Adrenal gland (tissue), 12 donors: ENCODE results near the gene IMP3. TPM values are rescaled to one million over a fixed set of nuclear protein-coding genes. Genes with fewer than 3 reads are reported as not detected.
A peak's percentile ranks its signal among the peaks of the same experiment; 100 is the strongest.

Experiments
- DNase-seq, 7 donors: peaks; one replicate each; pipeline ENCODE4 v3.0.0-alpha.2; 2019 to 2020
- H3K27ac ChIP-seq, 5 donors: fragments of 200-600 bp; sonication (generic) in 4 of 5; 1 replicate in 3 of 5; 2 replicates in 2 of 5; pipeline versions ENCODE4 v1.5.1 to v1.8.0; 2016 to 2020; ENCODE audit warnings: mild to moderate bottlenecking in 1 of 5
- H3K27me3 ChIP-seq: fragments of 200-600 bp; 2 replicates; pipeline ENCODE4 v1.8.0; 2021
- H3K36me3 ChIP-seq, 2 donors: fragments of 200-600 bp; replicated peaks in 1 of 2; 1 replicate in 1 of 2; 2 replicates in 1 of 2; pipeline versions ENCODE4 v1.5.1 to v1.8.0; 2018 to 2022
- H3K4me1 ChIP-seq, 2 donors: fragments of 200-600 bp; replicated peaks in 1 of 2; 1 replicate in 1 of 2; 2 replicates in 1 of 2; pipeline versions ENCODE4 v1.5.1 to v1.8.0; 2018 to 2021
- H3K4me3 ChIP-seq, 4 donors: fragments of 200-600 bp; sonication (generic) in 3 of 4; one replicate each; pipeline ENCODE4 v1.5.1; 2016 to 2018
- H3K9me3 ChIP-seq, 3 donors: fragments of 200-600 bp; sonication (generic) in 1 of 3; replicated peaks in 1 of 3; 1 replicate in 2 of 3; 2 replicates in 1 of 3; pipeline versions ENCODE4 v1.5.1 to v1.8.0; 2016 to 2021
- POLR2A ChIP-seq, 2 donors: fragments of 450-650 bp; IDR thresholded peaks; one replicate each; pipeline ENCODE4 v1.6.1; 2017; ENCODE audit warnings: antibody characterized with exemption in 2 of 2, mild to moderate bottlenecking in 2 of 2, moderate library complexity in 1 of 2
- WGBS, 4 donors: extraction: QIAGEN DNeasy Blood & Tissue Kit in 2 of 4; methylation state at CpG; one replicate each; pipeline versions ENCODE4 v1.1.5 to v1.1.7; 2013 to 2017; 5-methylcytosine and 5-hydroxymethylcytosine counted together
- intact Hi-C, 2 donors: fragments of 100-400 bp; cut with DNase I; formaldehyde crosslinking; loops; one replicate each; pipeline versions ENCODE4 v1.14.1 to v1.15.0; 2022 to 2023
- polyA plus RNA-seq, 3 donors: library from polyadenylated mRNA; stranded (reverse); fragments of 200-250 nt in 2 of 3; fragments of 350-450 nt in 1 of 3; fragmentation: Illumina TruSeq in 1 of 3; extraction: RNeasy Lipid Tissue Mini Kit (QIAGEN cat#74804) in 1 of 3; gene quantifications; one replicate each; pipeline ENCODE4 v1.2.3, GENCODE V29; 2013 to 2014
- total RNA-seq, 9 donors: library from RNA; depleted of rRNA in 4 of 9; stranded (reverse); fragments of >200 nt in 4 of 9; fragments of 120-200 nt in 1 of 9; fragmentation: NEBNext Ultra II Directional in 1 of 9; extraction: Animal tissue kit (Norgen Biotek cat#: 25700) in 1 of 9; gene quantifications; one replicate each; pipeline versions ENCODE4 v1.1.0 to v1.2.4, GENCODE V29; 2013 to 2023
- TF ChIP-seq, protein P1 (sequence below), 6 experiments: fragments of 450-650 bp in 4 of 6; fragments of 200-600 bp in 2 of 6; sonication (generic) in 1 of 6; IDR thresholded peaks; 1 replicate in 5 of 6; 2 replicates in 1 of 6; pipeline versions ENCODE4 v1.5.1 to v1.8.0; 2016 to 2021; ENCODE audit warnings: antibody characterized with exemption in 6 of 6, mild to moderate bottlenecking in 2 of 6, moderate library complexity in 1 of 6
- donor health status: healthy with polysubstance abuse.
- donor health status: Bipolar disorder and iron deficiency.
- donor health status: DM: yes; HTN: yes; CAD: no.
- donor health status: DM: no; HTN: no; CAD: no.
- donor health status: DM: no; HTN: no; CAD: no.
- donor health status: DM: yes; HTN: yes; CAD: no.

Gene IMP3
- total and polyA plus RNA-seq, 12 donors: 49.8 to 161 (median 84.0) TPM

DNA sequence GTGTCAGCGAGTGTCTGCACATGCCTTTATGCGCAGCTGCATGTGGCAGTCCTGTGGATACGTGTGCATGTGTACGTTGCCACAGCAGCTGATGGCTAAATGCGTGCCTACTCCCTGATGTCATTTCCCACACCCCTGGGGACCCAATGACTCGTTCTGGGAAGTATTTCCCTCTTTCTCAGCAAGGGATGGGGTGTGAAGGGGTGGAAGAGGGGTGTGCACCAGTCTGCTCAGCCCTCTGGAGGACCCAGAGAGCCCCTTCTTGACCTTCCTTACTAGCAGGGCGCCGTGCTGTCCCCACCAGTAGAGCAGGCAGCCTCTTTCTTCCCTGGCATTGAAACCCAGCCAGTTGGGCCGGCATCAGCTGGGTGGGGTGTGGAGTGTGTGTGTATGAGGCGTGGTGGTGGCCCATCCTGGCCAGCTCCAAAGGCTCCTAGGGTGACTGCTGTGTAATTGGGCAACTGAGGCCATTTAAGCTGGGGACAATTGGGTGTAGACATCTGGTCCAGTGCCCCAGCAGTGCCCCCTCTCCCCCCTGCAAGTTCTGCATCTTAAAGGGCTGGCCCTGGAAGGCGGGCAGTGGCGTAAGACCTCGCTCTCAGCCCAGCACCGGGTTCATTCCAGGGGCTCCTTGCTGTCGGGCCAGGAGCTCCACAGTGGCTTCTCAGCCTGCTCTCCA is 26.9 kb upstream of the IMP3 start:
- intact Hi-C loops: no loop called here
- whole genome bisulfite sequencing, 4 donors: 63 to 80% (median 71%) methylated on average over 2 to 15 of the region's 15 CpGs
- no peak for DNase-seq
- H3K4me3 ChIP-seq: no peak overlapping the region
- H3K4me1 ChIP-seq: peaks cover 0 to 7% of the 10 kb centered on the region in 2 donors
- H3K27me3 ChIP-seq: no peaks in the 10 kb centered on the region
- no peaks in the 10 kb centered on the region for H3K9me3 ChIP-seq
- H3K27ac ChIP-seq: peak overlapping the region in 2 of 5 donors; percentile 8 to 52
- H3K36me3 ChIP-seq: no peaks in the 10 kb centered on the region
- TF ChIP-seq, protein P1, sequence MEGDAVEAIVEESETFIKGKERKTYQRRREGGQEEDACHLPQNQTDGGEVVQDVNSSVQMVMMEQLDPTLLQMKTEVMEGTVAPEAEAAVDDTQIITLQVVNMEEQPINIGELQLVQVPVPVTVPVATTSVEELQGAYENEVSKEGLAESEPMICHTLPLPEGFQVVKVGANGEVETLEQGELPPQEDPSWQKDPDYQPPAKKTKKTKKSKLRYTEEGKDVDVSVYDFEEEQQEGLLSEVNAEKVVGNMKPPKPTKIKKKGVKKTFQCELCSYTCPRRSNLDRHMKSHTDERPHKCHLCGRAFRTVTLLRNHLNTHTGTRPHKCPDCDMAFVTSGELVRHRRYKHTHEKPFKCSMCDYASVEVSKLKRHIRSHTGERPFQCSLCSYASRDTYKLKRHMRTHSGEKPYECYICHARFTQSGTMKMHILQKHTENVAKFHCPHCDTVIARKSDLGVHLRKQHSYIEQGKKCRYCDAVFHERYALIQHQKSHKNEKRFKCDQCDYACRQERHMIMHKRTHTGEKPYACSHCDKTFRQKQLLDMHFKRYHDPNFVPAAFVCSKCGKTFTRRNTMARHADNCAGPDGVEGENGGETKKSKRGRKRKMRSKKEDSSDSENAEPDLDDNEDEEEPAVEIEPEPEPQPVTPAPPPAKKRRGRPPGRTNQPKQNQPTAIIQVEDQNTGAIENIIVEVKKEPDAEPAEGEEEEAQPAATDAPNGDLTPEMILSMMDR (IDR thresholded peaks at IDR 0.05): no peak
- no peak for TF ChIP-seq POLR2A (IDR thresholded peaks at IDR 0.05)

DNA sequence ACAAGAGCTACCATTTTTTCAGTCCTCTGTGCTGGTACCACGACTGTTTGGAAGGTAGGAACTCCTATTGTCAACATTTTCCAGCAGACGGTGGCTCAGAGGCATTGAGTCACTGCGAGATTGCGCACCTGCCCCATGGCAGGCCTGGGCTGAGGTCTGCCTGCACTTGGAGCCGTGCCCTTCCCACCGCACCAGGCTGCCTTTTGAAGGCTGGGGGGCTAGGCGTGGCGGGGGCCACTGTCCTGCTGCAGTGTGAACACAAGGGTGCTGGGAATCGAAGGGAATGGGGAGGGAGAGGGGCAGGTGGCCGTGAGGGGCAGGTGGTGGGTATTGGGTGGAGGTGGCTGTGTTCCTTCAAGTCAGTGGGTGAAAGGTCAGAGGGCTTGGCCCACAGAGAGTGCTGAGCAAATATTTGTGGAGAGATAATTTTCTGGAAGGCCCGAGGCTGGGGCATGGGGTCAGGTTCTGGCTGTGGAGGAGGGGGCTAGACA is 24.0 kb upstream of the IMP3 start:
- Histone ChIP-seq H3K36me3 (no peaks in the 10 kb centered on the region), H3K9me3 (no peaks in the 10 kb centered on the region), H3K27ac (no peak overlapping the region), H3K4me3 (no peak overlapping the region), H3K4me1 (peaks cover 0 to 20% of the 10 kb centered on the region in 2 donors), H3K27me3 (no peaks in the 10 kb centered on the region)
- TF ChIP-seq, protein P1 (IDR thresholded peaks at IDR 0.05): no peak
- TF ChIP-seq POLR2A (IDR thresholded peaks at IDR 0.05): no peak
- intact Hi-C loops: no loop called here
- WGBS, 4 donors: 72 to 79% (median 74%) methylated on average over 6 to 11 of the region's 11 CpGs
- no peak for DNase-seq

DNA sequence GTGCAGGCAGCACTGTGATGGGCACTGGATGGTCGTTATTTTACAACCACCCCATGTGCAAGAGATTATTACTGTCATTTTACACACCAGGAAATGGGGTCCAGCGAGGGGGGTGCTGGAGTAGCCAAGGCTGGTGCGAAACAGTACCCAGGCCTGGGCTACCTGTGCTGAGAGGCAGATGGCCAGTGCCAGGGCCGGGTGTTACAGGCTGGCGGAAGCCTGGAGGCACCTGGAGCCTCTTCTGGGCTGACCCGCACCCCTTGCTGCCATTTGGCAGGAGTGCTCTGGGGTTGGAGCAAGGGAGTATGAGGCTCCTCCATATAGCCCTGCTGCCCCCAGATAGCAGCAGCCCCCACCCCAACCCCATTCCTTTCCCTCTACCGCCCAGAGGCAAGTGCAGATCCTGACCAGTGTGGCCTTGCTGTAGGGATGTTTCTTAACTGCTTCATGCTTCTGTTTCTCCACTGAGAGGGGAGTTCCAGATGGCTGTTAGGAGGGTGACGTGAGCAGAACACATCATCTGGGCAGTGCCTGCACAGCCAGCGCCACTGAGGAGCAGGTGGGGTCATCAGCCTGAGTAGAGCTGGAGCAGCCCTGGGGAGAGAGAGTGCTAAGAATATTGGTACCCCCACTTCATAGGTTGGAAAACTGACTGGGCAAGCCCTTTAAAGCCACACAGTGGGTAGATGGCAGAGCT is 22.9 kb upstream of the IMP3 start:
- Histone ChIP-seq H3K4me1 (peaks cover 0 to 20% of the 10 kb centered on the region in 2 donors), H3K36me3 (peaks cover 0 to 8% of the 10 kb centered on the region in 2 donors), H3K9me3 (no peaks in the 10 kb centered on the region), H3K27me3 (no peaks in the 10 kb centered on the region), H3K4me3 (no peak overlapping the region), H3K27ac (peak overlapping the region in 1 of 5 donors; percentile 34)
- no peak for TF ChIP-seq POLR2A (IDR thresholded peaks at IDR 0.05)
- TF ChIP-seq, protein P1 (IDR thresholded peaks at IDR 0.05): no peak
- 74 to 93% (median 86%) methylated on average over 4 to 9 of the region's 9 CpGs for WGBS, 4 donors
- DNase-seq: no peak
- intact Hi-C loops: no loop called here

DNA sequence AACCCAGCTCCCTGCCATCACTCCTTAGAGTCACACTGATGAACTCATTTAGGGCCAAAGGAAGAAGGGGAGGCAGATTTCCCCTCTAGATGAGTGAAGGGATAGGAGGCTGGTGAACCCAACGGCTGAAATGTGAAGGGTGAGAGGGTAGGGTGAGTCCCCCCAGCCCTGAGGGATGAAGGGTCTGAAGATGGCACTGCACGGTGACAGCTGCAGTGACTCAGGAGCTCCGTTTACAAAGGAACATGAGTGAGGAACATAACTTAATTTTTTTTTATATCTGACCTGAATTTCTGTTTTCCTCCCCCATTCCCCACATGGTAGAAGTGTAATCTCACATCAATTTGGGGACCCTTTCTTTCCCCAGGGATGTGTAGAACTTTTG is 21.7 kb upstream of the IMP3 start:
- no peaks in the 10 kb centered on the region for H3K9me3 ChIP-seq
- peaks cover 0 to 17% of the 10 kb centered on the region in 2 donors for H3K4me1 ChIP-seq
- no peaks in the 10 kb centered on the region for H3K27me3 ChIP-seq
- no peak for DNase-seq
- intact Hi-C loops: no loop called here
- peak overlapping the region in 4 of 5 donors; percentile 40 to 85 (median 72) for H3K27ac ChIP-seq
- peaks cover 0 to 18% of the 10 kb centered on the region in 2 donors for H3K36me3 ChIP-seq
- H3K4me3 ChIP-seq: no peak overlapping the region
- 62 to 77% (median 70%) methylated on average over 3 of the region's 3 CpGs for WGBS, 4 donors
- TF ChIP-seq, protein P1 (IDR thresholded peaks at IDR 0.05): no peak
- TF ChIP-seq POLR2A (IDR thresholded peaks at IDR 0.05): no peak
